Heart left ventricle (tissue), 16 donors: ENCODE data around the gene ZNF80. TPM values are rescaled to one million over a fixed set of nuclear protein-coding genes. Genes with fewer than 3 reads are reported as not detected.

Experiments used
- ATAC-seq, 4 donors: fragments of 200-7000 bp; cut with Tn5 transposase; one replicate each; pipeline ENCODE4 v1.9.1; 2020 to 2022; ENCODE audit warnings: moderate library complexity in 4 of 4, mild to moderate bottlenecking in 3 of 4, moderate number of reproducible peaks in 1 of 4
- DNase-seq, 5 donors: peaks; one replicate each; pipeline ENCODE4 v3.0.0-alpha.2; 2020
- H3K27ac ChIP-seq, 12 donors: fragments of 200-600 bp; sonication (generic) in 4 of 12; one replicate each; pipeline versions ENCODE4 v1.5.0 to v1.8.0; 2016 to 2022; ENCODE audit warnings: mild to moderate bottlenecking in 2 of 12
- H3K27me3 ChIP-seq, 9 donors: fragments of 200-600 bp; sonication (generic) in 2 of 9; one replicate each; pipeline versions ENCODE4 v1.5.1 to v1.8.0; 2016 to 2022; ENCODE audit warnings: mild to moderate bottlenecking in 3 of 9
- H3K36me3 ChIP-seq, 9 donors: fragments of 200-600 bp; sonication (generic) in 2 of 9; one replicate each; pipeline versions ENCODE4 v1.5.0 to v1.8.0; 2018 to 2022; ENCODE audit warnings: mild to moderate bottlenecking in 2 of 9
- H3K4me1 ChIP-seq, 12 donors: fragments of 200-600 bp; sonication (generic) in 4 of 12; one replicate each; pipeline versions ENCODE4 v1.5.0 to v1.8.0; 2016 to 2022; ENCODE audit warnings: mild to moderate bottlenecking in 3 of 12
- H3K4me3 ChIP-seq, 12 donors: fragments of 200-600 bp; sonication (generic) in 4 of 12; one replicate each; pipeline versions ENCODE4 v1.5.0 to v1.8.0; 2017 to 2022; ENCODE audit warnings: mild to moderate bottlenecking in 9 of 12, moderate library complexity in 4 of 12
- H3K9me3 ChIP-seq, 12 donors: fragments of 200-600 bp; sonication (generic) in 4 of 12; one replicate each; pipeline versions ENCODE4 v1.5.0 to v1.8.0; 2016 to 2022; ENCODE audit warnings: mild to moderate bottlenecking in 1 of 12
- CTCF ChIP-seq, 12 donors: fragments of 200-600 bp; sonication (generic) in 4 of 12; IDR thresholded peaks; one replicate each; pipeline versions ENCODE4 v1.5.0 to v1.8.0; 2018 to 2022; ENCODE audit warnings: antibody characterized with exemption in 12 of 12, mild to moderate bottlenecking in 5 of 12
- POLR2A ChIP-seq, 2 donors: fragments of 450-650 bp; IDR thresholded peaks; one replicate each; pipeline ENCODE4 v1.6.1; 2017; ENCODE audit warnings: antibody characterized with exemption in 2 of 2, mild to moderate bottlenecking in 2 of 2, moderate library complexity in 2 of 2
- WGBS, 4 donors: extraction: QIAGEN DNeasy Blood & Tissue Kit in 2 of 4; methylation state at CpG; one replicate each; pipeline versions ENCODE4 v1.1.5 to v1.1.7; 2013 to 2018; 5-methylcytosine and 5-hydroxymethylcytosine counted together
- intact Hi-C, 10 donors: fragments of 100-400 bp; cut with DNase I; formaldehyde crosslinking; loops; one replicate each; pipeline versions ENCODE4 v1.11.1 to v1.14.2; 2022
- polyA plus RNA-seq, 2 donors: library from polyadenylated mRNA; stranded (reverse); fragments of 200-250 nt; gene quantifications; one replicate each; pipeline ENCODE4 v1.2.3, GENCODE V29; 2013
- total RNA-seq, 9 donors: library from RNA; depleted of rRNA in 2 of 9; stranded (reverse); fragments of >200 nt in 2 of 9; fragmentation: NEBNext Ultra II Directional in 3 of 9; extraction: Animal tissue kit (Norgen Biotek cat#: 25700) in 3 of 9; gene quantifications; one replicate each; pipeline versions ENCODE4 v1.1.0 to v1.2.4, GENCODE V29; 2016 to 2023
- donor health status: ischemic (EF 13 %, LVEDD 7.1; RV severe dilation, severe dysfunction).
- donor health status: healthy with polysubstance abuse.
- donor health status: DM: no; HTN: yes; CAD: no.
- donor health status: DM: no; HTN: no; CAD: no.
- donor health status: ischemic (EF 25% LVEDD 6.9; RV normal size, moderate dysfunction).
- donor health status: ischemic (EF 25% LVEDD 5.7; RV mildly dilated, moderate dysfunction).
- donor health status: healthy.
- donor health status: DM: yes; HTN: yes; CAD: no.
- donor health status: ischemic (EF 35%, LVEDD 5.7; RV mildly dilated, moderate dysfunction).
- donor health status: nonischemic (EF 11% LVEDD 7.7; RV severe dilation, severe dysfunction).
- donor health status: DM: yes; HTN: yes; CAD: no.
- donor health status: PGD.
- donor health status: ischemic (EF 29% LVEDD 5.4; RV normal size, mild dysfunction).
- donor health status: nonischemic (EF 23%, LVEDD 6.1; RV moderate dilation, normal function).

Gene ZNF80
- total and polyA plus RNA-seq, 11 donors: 0.09 to 0.11 TPM; not detected in 9

GRCh38 chr3:114274929-114275328, 37.6 kb upstream of the ZNF80 start:
- Histone ChIP-seq H3K27me3 (no peaks in the 10 kb centered on the region), H3K27ac (no peak overlapping the region), H3K4me1 (no peaks in the 10 kb centered on the region), H3K9me3 (peaks cover 0 to 6% (median under 1%) of the 10 kb centered on the region in 12 donors), H3K36me3 (no peaks in the 10 kb centered on the region), H3K4me3 (no peak overlapping the region)
- intact Hi-C loops: no loop called here
- TF ChIP-seq POLR2A (IDR thresholded peaks at IDR 0.05) (no peak), CTCF (IDR thresholded peaks at IDR 0.05) (no peak)
- 60 to 100% (median 85%) methylated on average over 1 of the region's 1 CpG for WGBS, 4 donors
- no peak for ATAC-seq
- no peak for DNase-seq

GRCh38 chr3:114272271-114272670, 34.9 kb upstream of the ZNF80 start:
- Histone ChIP-seq H3K36me3 (no peaks in the 10 kb centered on the region), H3K27ac (no peak overlapping the region), H3K4me3 (no peak overlapping the region), H3K27me3 (no peaks in the 10 kb centered on the region), H3K9me3 (peaks cover 0 to 29% (median 11%) of the 10 kb centered on the region in 12 donors), H3K4me1 (no peaks in the 10 kb centered on the region)
- no peak for TF ChIP-seq CTCF (IDR thresholded peaks at IDR 0.05)
- TF ChIP-seq POLR2A (IDR thresholded peaks at IDR 0.05): no peak
- DNase-seq (no peak), ATAC-seq (no peak)
- intact Hi-C loops: no loop called here
- WGBS, 4 donors: 60 to 78% (median 69%) methylated on average over 1 of the region's 1 CpG

- Histone ChIP-seq H3K4me1 (no peaks in the 10 kb centered on the region), H3K27me3 (no peaks in the 10 kb centered on the region), H3K27ac (no peak overlapping the region), H3K36me3 (no peaks in the 10 kb centered on the region), H3K4me3 (no peak overlapping the region), H3K9me3 (peaks cover 0 to 29% (median 11%) of the 10 kb centered on the region in 12 donors)
- 86 to 94% (median 89%) methylated on average over 2 of the region's 2 CpGs for WGBS, 4 donors
- TF ChIP-seq CTCF (IDR thresholded peaks at IDR 0.05): no peak
- no peak for TF ChIP-seq POLR2A (IDR thresholded peaks at IDR 0.05)
- intact Hi-C loops: no loop called here
- ATAC-seq (no peak), DNase-seq (no peak)
Measured at GRCh38 chr3:114270019-114270418, 32.6 kb upstream of the ZNF80 start.

GRCh38 chr3:114260152-114260551, 22.8 kb upstream of the ZNF80 start:
- intact Hi-C loops: no loop called here
- H3K36me3 ChIP-seq: no peaks in the 10 kb centered on the region
- peaks cover 0 to 26% (median 5%) of the 10 kb centered on the region in 12 donors for H3K9me3 ChIP-seq
- no peak for TF ChIP-seq CTCF (IDR thresholded peaks at IDR 0.05)
- TF ChIP-seq POLR2A (IDR thresholded peaks at IDR 0.05): no peak
- H3K4me1 ChIP-seq: no peaks in the 10 kb centered on the region
- H3K4me3 ChIP-seq: no peak overlapping the region
- H3K27me3 ChIP-seq: no peaks in the 10 kb centered on the region
- H3K27ac ChIP-seq: no peak overlapping the region
- DNase-seq: no peak
- ATAC-seq: no peak
